Measurements from ENCODE around the gene PTPRJ. TPM values are rescaled to one million over a fixed set of nuclear protein-coding genes. Genes with fewer than 3 reads are reported as not detected.
A peak's percentile ranks its signal among the peaks of the same experiment; 100 is the strongest.

The PTPRJ gene
- total and polyA plus RNA-seq, 2 donors (not counting 3 experiments of a cell fraction or from before 2014, with no cell fraction given), result 3.1 to 7.7 TPM

- Histone ChIP-seq H3K79me2 (ENCODE audit: control insufficient read depth, insufficient read depth, low read length) (peaks cover 4% of the 10 kb centered on the region), H3K9ac (replicated peaks; ENCODE audit: extremely low read depth, insufficient read depth, low read length) (peak overlapping the region; percentile 13), H2AFZ (ENCODE audit: low read depth, low read length) (peak overlapping the region; percentile 97), H3K9me3 (replicated peaks; ENCODE audit: control insufficient read depth, insufficient read depth, low read length) (no peaks in the 10 kb centered on the region), H3K4me3 (replicated peaks in 1 of 3; ENCODE audit: insufficient read depth in 1 of 3, low read depth in 1 of 3, low read length in 3 of 3) (peak overlapping the region in 1 of 3 experiments; percentile 81), H4K20me1 (replicated peaks; ENCODE audit: control insufficient read depth, extremely low read depth, insufficient read depth, low read length) (no peaks in the 10 kb centered on the region), H3K36me3 (ENCODE audit: control insufficient read depth in 2 of 2, extremely low read depth in 1 of 2, insufficient read depth in 2 of 2, low read length in 2 of 2) (no peaks in the 10 kb centered on the region), H3K4me1 (ENCODE audit: control insufficient read depth, extremely low read depth, insufficient read depth, low read length) (peaks cover 15% of the 10 kb centered on the region), H3K27me3 (ENCODE audit: control insufficient read depth in 2 of 2, insufficient read depth in 2 of 2, low read length in 2 of 2) (no peaks in the 10 kb centered on the region), H3K9me1 (replicated peaks; ENCODE audit: control insufficient read depth, extremely low read depth, insufficient read depth, low read length) (no peaks in the 10 kb centered on the region), H3K27ac (ENCODE audit: insufficient read depth, low read depth, low read length) (no peak overlapping the region), H3K4me2 (ENCODE audit: insufficient read depth, low read length) (peak overlapping the region; percentile 56)
- BruUV-seq (replicated peaks), result no TSS peak
- DNase-seq (ENCODE audit: low read depth, low spot score) (peak; percentile 12), FAIRE-seq (peak; percentile 24)
- CTCF ChIA-PET, result interaction anchor here (0.7 to 1.9 kb wide), 5 partner anchors 44 to 130 kb away, joined by 3 to 6 read pairs (median 4); no protein-coding TSS in a partner anchor
- dilution Hi-C loops (cut with MboI; ENCODE audit: extremely low pct_ligation_motif_present, low sequenced_read_pairs), result no loop called here
- no peak for TF ChIP-seq MAX (IDR thresholded peaks at IDR 0.05; ENCODE audit: insufficient read depth, insufficient read length)
- no peak for TF ChIP-seq MYC (IDR thresholded peaks at IDR 0.05; ENCODE audit: low read depth, low read length)
- no peak for TF ChIP-seq CTCF (IDR thresholded peaks at IDR 0.05; ENCODE audit: extremely low read depth in 1 of 2, insufficient read depth in 1 of 2, low read depth in 1 of 2, low read length in 2 of 2)
- intact Hi-C loops (cut with micrococcal nuclease), result loop anchor here (2.0 to 5.0 kb wide), 3 partner anchors 45 to 212 kb away; partner anchors contain the start of gene FNBP4
- POLR2A ChIA-PET, result interaction anchor here (0.6 kb wide), 2 partner anchors 39 to 190 kb away, joined by 4 read pairs; no protein-coding TSS in a partner anchor
These were observed 826 bp upstream of the PTPRJ start for GRCh38 chr11:47979378-47980087.

Measured in endothelial cell of umbilical vein (primary cell).